Nephron progenitor cell (in vitro differentiated cells): Measurements from ENCODE around the gene MICALL1.

Experiments used
- DNase-seq: peaks from one replicate; pipeline ENCODE4 v3.0.0; 2021
- H3K27ac Mint-ChIP-seq: 2 replicates; pipeline ENCODE4 v1.8.0; 2021; ENCODE audit warnings: mild to moderate bottlenecking, moderate library complexity, mixed read lengths
- H3K27me3 Mint-ChIP-seq: 2 replicates; pipeline ENCODE4 v1.8.0; 2021; ENCODE audit warnings: mild to moderate bottlenecking, low read depth, mixed read lengths; ENCODE audit not compliant: poor library complexity
- H3K36me3 Mint-ChIP-seq: 2 replicates; pipeline ENCODE4 v1.8.0; 2021; ENCODE audit warnings: low read depth, mixed read lengths
- H3K4me1 Mint-ChIP-seq: 2 replicates; pipeline ENCODE4 v1.8.0; 2021; ENCODE audit warnings: mixed read lengths
- H3K4me3 Mint-ChIP-seq: 2 replicates; pipeline ENCODE4 v1.8.0; 2021; ENCODE audit warnings: mild to moderate bottlenecking, moderate library complexity, mixed read lengths
- H3K9me3 Mint-ChIP-seq: 2 replicates; pipeline ENCODE4 v1.8.0; 2021; ENCODE audit warnings: mild to moderate bottlenecking, moderate library complexity, mixed read lengths
- TF ChIP-seq, protein P1 (sequence below): fragments of 200-600 bp; sonication (generic); IDR thresholded peaks from 2 replicates; pipeline ENCODE4 v1.5.0; 2021; ENCODE audit warnings: antibody characterized with exemption

MICALL1 gene

DNA sequence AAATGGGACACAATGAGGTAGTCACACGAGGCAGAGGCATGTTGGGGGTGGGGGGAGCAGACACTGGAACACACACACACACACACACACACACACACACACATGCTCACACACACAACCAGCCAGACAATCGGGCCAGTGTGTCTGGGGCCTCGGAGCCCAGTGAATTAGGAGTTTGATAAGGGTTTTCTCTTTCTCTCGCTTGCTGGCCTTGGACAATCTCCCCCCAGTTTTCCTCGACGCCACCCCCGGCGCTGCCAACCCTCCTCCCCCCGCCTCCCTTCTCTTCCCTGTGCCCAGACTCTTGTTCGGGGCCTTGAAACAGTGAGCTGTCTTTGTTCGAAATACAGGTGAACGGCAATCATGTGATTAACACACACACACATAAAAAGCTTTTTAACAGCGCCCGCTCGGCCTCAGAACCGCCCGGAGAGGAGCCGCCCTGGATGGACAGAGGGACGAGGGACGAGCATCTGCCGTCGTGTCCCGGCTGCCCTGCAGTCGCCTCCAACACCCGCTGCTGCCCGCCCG is 79.7 kb downstream of the MICALL1 start:
- Mint-ChIP-seq H3K36me3 (peaks cover 4% of the 10 kb centered on the region), H3K27me3 (peaks cover 56% of the 10 kb centered on the region), H3K4me3 (no peak overlapping the region), H3K27ac (no peak overlapping the region), H3K4me1 (peaks cover 4% of the 10 kb centered on the region), H3K9me3 (no peaks in the 10 kb centered on the region)
- DNase-seq = no peak
- TF ChIP-seq, protein P1, sequence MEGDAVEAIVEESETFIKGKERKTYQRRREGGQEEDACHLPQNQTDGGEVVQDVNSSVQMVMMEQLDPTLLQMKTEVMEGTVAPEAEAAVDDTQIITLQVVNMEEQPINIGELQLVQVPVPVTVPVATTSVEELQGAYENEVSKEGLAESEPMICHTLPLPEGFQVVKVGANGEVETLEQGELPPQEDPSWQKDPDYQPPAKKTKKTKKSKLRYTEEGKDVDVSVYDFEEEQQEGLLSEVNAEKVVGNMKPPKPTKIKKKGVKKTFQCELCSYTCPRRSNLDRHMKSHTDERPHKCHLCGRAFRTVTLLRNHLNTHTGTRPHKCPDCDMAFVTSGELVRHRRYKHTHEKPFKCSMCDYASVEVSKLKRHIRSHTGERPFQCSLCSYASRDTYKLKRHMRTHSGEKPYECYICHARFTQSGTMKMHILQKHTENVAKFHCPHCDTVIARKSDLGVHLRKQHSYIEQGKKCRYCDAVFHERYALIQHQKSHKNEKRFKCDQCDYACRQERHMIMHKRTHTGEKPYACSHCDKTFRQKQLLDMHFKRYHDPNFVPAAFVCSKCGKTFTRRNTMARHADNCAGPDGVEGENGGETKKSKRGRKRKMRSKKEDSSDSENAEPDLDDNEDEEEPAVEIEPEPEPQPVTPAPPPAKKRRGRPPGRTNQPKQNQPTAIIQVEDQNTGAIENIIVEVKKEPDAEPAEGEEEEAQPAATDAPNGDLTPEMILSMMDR = no peak

DNA sequence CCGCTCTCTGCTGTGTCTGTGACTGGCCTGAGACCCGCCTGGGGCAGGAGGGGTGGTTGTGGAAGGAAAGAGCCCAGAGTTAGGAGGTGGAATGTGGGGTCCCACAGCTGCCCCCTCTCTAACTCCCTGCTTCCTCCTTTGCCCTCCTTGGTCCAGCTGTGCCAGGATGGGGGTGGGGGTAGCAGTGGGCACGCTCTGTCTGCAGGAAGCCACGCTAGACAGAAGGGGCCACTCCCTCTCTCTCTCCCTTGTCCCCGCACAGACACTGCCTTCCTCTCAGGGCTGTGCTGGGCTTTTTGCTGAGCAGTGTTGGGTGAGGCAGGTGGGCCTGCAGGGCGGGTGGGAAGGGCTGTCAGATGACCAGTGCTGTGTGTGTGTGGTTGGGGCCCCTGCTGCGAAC is 80.3 kb downstream of the MICALL1 start:
- Mint-ChIP-seq H3K4me1 (peaks cover 4% of the 10 kb centered on the region), H3K27ac (no peak overlapping the region)
- DNase-seq = no peak

DNA sequence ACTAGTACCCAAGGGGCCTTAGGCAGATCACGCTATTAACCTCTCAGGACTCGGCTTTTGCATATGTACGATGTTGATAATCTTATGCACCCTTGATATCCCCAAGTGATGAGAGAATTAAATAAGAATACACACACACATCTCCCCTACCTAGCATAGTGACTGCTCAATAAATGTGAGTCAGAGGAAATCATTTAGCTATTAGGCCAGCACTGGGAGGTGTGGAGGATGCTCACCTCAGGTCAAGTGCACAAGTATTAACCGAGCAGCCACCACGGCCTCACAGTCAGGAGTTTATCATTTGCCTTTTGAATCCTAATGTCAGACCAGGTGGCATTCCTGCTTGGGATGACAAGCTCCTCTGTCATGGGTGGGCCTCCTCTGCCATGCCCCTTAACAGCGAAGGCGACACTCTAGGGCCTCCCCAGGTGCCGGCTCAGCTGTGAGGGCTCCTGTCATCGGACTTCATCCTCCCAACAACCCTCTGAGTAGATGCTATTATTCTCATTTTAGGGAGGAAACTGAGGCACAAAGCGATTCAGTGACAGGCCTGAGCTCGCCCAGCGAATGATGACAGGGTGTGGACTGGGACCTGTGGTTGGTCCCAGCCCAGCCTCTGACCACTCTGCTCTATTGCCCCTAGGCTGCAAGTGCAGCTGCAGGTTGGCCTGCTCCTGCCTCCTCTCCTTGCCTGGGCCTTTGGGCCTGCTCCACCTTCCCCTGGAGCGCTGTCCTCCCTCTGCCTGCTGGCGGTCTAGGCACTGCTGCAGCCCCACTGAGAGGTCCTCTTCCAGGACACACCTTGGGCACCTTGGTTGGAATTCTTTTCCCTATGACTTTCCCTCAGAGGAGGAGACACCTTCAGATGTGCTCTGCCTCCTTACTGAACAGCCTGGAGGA is 83.3 kb downstream of the MICALL1 start:
- no peaks in the 10 kb centered on the region for H3K36me3 Mint-ChIP-seq
- H3K27ac Mint-ChIP-seq = no peak overlapping the region
- peaks cover 4% of the 10 kb centered on the region for H3K4me1 Mint-ChIP-seq
- H3K27me3 Mint-ChIP-seq = peaks cover 29% of the 10 kb centered on the region
- H3K4me3 Mint-ChIP-seq = no peak overlapping the region
- TF ChIP-seq, protein P1 = no peak
- H3K9me3 Mint-ChIP-seq = no peaks in the 10 kb centered on the region
- no peak for DNase-seq

More for the DNA sequence above, 80.3 kb downstream of the MICALL1 start:
- Mint-ChIP-seq H3K4me3 (no peak overlapping the region), H3K36me3 (peaks cover 4% of the 10 kb centered on the region), H3K9me3 (no peaks in the 10 kb centered on the region), H3K27me3 (peaks cover 50% of the 10 kb centered on the region)
- TF ChIP-seq, protein P1 = no peak

DNA sequence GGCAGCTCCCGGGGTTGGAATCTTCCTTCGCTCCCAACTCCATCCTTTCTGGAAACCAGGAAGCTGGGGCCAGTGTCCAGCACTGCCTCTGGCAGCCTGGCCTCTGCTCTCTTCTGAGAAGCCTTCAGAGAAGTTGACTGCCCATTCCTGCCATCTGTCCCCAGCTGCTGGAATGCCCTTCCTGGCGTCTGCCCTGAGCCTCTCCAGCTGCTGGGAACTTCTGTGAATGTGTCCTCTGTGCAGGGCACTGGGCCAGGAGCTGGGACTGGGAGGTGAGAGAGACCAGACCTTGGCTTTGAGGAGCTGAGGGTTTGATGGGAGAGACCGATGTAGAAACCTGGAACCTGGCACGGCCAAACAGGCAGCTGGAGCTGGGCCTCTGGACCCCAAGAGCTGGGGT is 84.2 kb downstream of the MICALL1 start:
- Mint-ChIP-seq H3K27me3 (peaks cover 20% of the 10 kb centered on the region), H3K4me1 (peaks cover 5% of the 10 kb centered on the region)

DNA sequence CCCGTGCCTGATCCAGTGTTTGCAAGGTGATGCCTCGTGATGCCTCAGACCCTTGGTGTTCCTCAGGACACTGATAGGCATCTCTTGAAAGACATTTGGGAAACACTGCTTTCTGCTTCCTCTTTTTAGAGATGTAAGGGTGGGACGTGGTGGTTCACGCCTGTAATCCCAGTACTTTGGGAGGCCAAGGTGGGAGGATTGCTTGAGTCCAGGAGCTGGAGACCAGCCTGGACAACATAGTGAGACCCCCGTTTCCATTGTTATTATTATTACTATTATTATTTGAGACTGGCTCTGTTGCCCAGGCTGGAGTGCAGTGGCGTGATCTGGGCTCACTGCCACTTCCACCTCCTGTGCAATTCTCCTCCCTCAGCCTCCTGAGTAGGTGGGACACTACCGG is 84.8 kb downstream of the MICALL1 start:
- Mint-ChIP-seq H3K9me3 (no peaks in the 10 kb centered on the region), H3K4me3 (no peak overlapping the region), H3K27ac (no peak overlapping the region), H3K36me3 (no peaks in the 10 kb centered on the region), H3K4me1 (peaks cover 8% of the 10 kb centered on the region), H3K27me3 (peaks cover 17% of the 10 kb centered on the region)
- TF ChIP-seq, protein P1 = no peak
- no peak for DNase-seq

More for the DNA sequence above, 84.2 kb downstream of the MICALL1 start:
- TF ChIP-seq, protein P1 = no peak
- H3K27ac Mint-ChIP-seq = no peak overlapping the region
- H3K4me3 Mint-ChIP-seq = no peak overlapping the region
- no peaks in the 10 kb centered on the region for H3K9me3 Mint-ChIP-seq
- H3K36me3 Mint-ChIP-seq = no peaks in the 10 kb centered on the region
- no peak for DNase-seq
